H9 (cell line): ENCODE data around the gene FOXQ1. TPM values are rescaled to one million over a fixed set of nuclear protein-coding genes. Genes with fewer than 3 reads are reported as not detected.

Experiments
- DNase-seq: peaks from one replicate; pipeline ENCODE4 v3.0.0-alpha.2; 2017
- H2AFZ ChIP-seq: one replicate; pipeline ENCODE4 v1.6.1; 2013; ENCODE audit warnings: mild to moderate bottlenecking, low read length, control low read depth, moderate library complexity
- H2AK5ac ChIP-seq: 2 replicates; pipeline ENCODE4 v1.6.1; 2013; ENCODE audit warnings: low read length, control low read depth, mixed read lengths; ENCODE audit not compliant: insufficient read length
- H2BK120ac ChIP-seq: one replicate; pipeline ENCODE4 v1.6.1; 2013; ENCODE audit warnings: low read depth, mild to moderate bottlenecking, low read length, control low read depth, inconsistent platforms; ENCODE audit not compliant: poor library complexity, severe bottlenecking
- H2BK12ac ChIP-seq: 2 replicates; pipeline ENCODE4 v1.6.1; 2013; ENCODE audit warnings: low read length, control low read depth, mixed read lengths, low read depth; ENCODE audit not compliant: insufficient read length
- H2BK15ac ChIP-seq: 2 replicates; pipeline ENCODE4 v1.6.1; 2013; ENCODE audit warnings: low read depth, low read length, control low read depth
- H2BK20ac ChIP-seq: one replicate; pipeline ENCODE4 v1.6.1; 2013; ENCODE audit warnings: low read depth, mild to moderate bottlenecking, low read length, control low read depth, inconsistent platforms; ENCODE audit not compliant: poor library complexity, severe bottlenecking
- H2BK5ac ChIP-seq: 2 replicates; pipeline ENCODE4 v1.6.1; 2013; ENCODE audit warnings: low read length, control low read depth, mixed read lengths; ENCODE audit not compliant: insufficient read length
- H3K14ac ChIP-seq: 2 replicates; pipeline ENCODE4 v1.6.1; 2013; ENCODE audit warnings: low read length, control low read depth; ENCODE audit not compliant: insufficient read depth
- H3K18ac ChIP-seq: 2 replicates; pipeline ENCODE4 v1.6.1; 2013; ENCODE audit warnings: low read depth, mild to moderate bottlenecking, mixed read lengths, low read length, control low read depth; ENCODE audit not compliant: insufficient read length
- H3K23ac ChIP-seq: 2 replicates; pipeline ENCODE4 v1.6.1; 2013; ENCODE audit warnings: low read length, control low read depth, mixed read lengths, low read depth; ENCODE audit not compliant: insufficient read length
- H3K23me2 ChIP-seq: 2 replicates; pipeline ENCODE4 v1.6.1; 2013; ENCODE audit warnings: low read depth, mild to moderate bottlenecking, mixed read lengths, low read length, control low read depth; ENCODE audit not compliant: insufficient read length, poor library complexity, severe bottlenecking
- H3K27ac ChIP-seq: 2 replicates; pipeline ENCODE4 v1.5.1; 2013; ENCODE audit warnings: low read length, control low read depth, mixed read lengths, low read depth; ENCODE audit not compliant: insufficient read length
- H3K27me3 ChIP-seq: 2 replicates; pipeline ENCODE4 v1.6.1; 2013; ENCODE audit warnings: low read length, control low read depth, inconsistent platforms; ENCODE audit not compliant: insufficient read depth
- H3K4ac ChIP-seq: 2 replicates; pipeline ENCODE4 v1.6.1; 2013; ENCODE audit warnings: low read depth, mild to moderate bottlenecking, control low read depth, inconsistent platforms, low read length, moderate library complexity
- H3K4me1 ChIP-seq: 2 replicates; pipeline ENCODE4 v1.6.1; 2013; ENCODE audit warnings: low read length, control low read depth, inconsistent platforms; ENCODE audit not compliant: insufficient read depth
- H3K4me2 ChIP-seq: 2 replicates; pipeline ENCODE4 v1.6.1; 2013; ENCODE audit warnings: low read length, control low read depth, mixed read lengths; ENCODE audit not compliant: insufficient read length, insufficient read depth
- H3K56ac ChIP-seq: 2 replicates; pipeline ENCODE4 v1.6.1; 2013; ENCODE audit warnings: low read depth, mild to moderate bottlenecking, mixed read lengths, low read length, control low read depth; ENCODE audit not compliant: insufficient read length
- H3K79me1 ChIP-seq: 2 replicates; pipeline ENCODE4 v1.6.1; 2013; ENCODE audit warnings: low read depth, mild to moderate bottlenecking, moderate library complexity, low read length, control low read depth, inconsistent platforms; ENCODE audit not compliant: insufficient read depth, poor library complexity, severe bottlenecking
- H3K79me2 ChIP-seq: 2 replicates; pipeline ENCODE4 v1.6.1; 2013; ENCODE audit warnings: low read length, control low read depth, inconsistent platforms; ENCODE audit not compliant: insufficient read depth
- H3K9ac ChIP-seq: 2 replicates; pipeline ENCODE4 v1.6.1; 2013; ENCODE audit warnings: low read length, control low read depth, mixed read lengths; ENCODE audit not compliant: insufficient read length; ENCODE audit errors: extremely low read depth
- H3K9me3 ChIP-seq: one replicate; pipeline ENCODE4 v1.6.1; 2013; ENCODE audit warnings: low read depth, low read length, inconsistent platforms; ENCODE audit not compliant: control insufficient read depth
- H3T11ph ChIP-seq: one replicate; pipeline ENCODE4 v1.6.1; 2013; ENCODE audit warnings: mild to moderate bottlenecking, low read length, control low read depth, inconsistent platforms
- H4K20me1 ChIP-seq: one replicate; pipeline ENCODE4 v1.6.1; 2013; ENCODE audit not compliant: control insufficient read depth, insufficient read length, insufficient read depth
- H4K5ac ChIP-seq: 2 replicates; pipeline ENCODE4 v1.6.1; 2013; ENCODE audit warnings: low read depth, mild to moderate bottlenecking, mixed read lengths, low read length, control low read depth; ENCODE audit not compliant: insufficient read length
- H4K8ac ChIP-seq: replicated peaks from 2 replicates; pipeline ENCODE4 v1.6.1; 2013; ENCODE audit warnings: low read length, control low read depth, mixed read lengths, low read depth; ENCODE audit not compliant: insufficient read length
- H4K91ac ChIP-seq: 2 replicates; pipeline ENCODE4 v1.6.1; 2013; ENCODE audit warnings: low read depth, mild to moderate bottlenecking, moderate library complexity, mixed read lengths, low read length, control low read depth; ENCODE audit not compliant: insufficient read length
- H3K27ac Mint-ChIP-seq, 3 experiments: 2 replicates in 2 of 3; 3 replicates in 1 of 3; pipeline ENCODE4 v1.8.0; 2020 to 2021; ENCODE audit warnings: mixed read lengths in 3 of 3, mild to moderate bottlenecking in 1 of 3, moderate library complexity in 1 of 3
- H3K27me3 Mint-ChIP-seq: 2 replicates; pipeline ENCODE4 v1.8.0; 2021; ENCODE audit warnings: low read depth, mild to moderate bottlenecking, moderate library complexity, mixed read lengths
- H3K36me3 Mint-ChIP-seq, 3 experiments: 2 replicates in 2 of 3; 3 replicates in 1 of 3; pipeline ENCODE4 v1.8.0; 2020 to 2021; ENCODE audit warnings: low read depth in 3 of 3, mixed read lengths in 3 of 3; ENCODE audit not compliant: insufficient read depth in 1 of 3
- H3K4me1 Mint-ChIP-seq, 2 experiments: 2 replicates each; pipeline ENCODE4 v1.8.0; 2020; ENCODE audit warnings: mixed read lengths in 2 of 2
- H3K4me3 Mint-ChIP-seq, 2 experiments: 2 replicates in 1 of 2; 3 replicates in 1 of 2; pipeline ENCODE4 v1.8.0; 2020 to 2021; ENCODE audit warnings: mild to moderate bottlenecking in 2 of 2, mixed read lengths in 2 of 2, moderate library complexity in 1 of 2
- H3K9me3 Mint-ChIP-seq, 2 experiments: 2 replicates in 1 of 2; 3 replicates in 1 of 2; pipeline ENCODE4 v1.8.0; 2020; ENCODE audit warnings: mild to moderate bottlenecking in 2 of 2, mixed read lengths in 2 of 2, moderate library complexity in 1 of 2
- CTCF ChIP-seq: fragments of 200-600 bp; sonication (generic); conservative IDR thresholded peaks from 3 replicates; pipeline ENCODE4 v1.8.0; 2021; ENCODE audit warnings: antibody characterized with exemption, mild to moderate bottlenecking
- WGBS: extraction: QIAGEN DNeasy Blood & Tissue Kit; methylation state at CpG from one replicate; pipeline ENCODE4 v1.1.7; 2013; ENCODE audit warnings: missing lambda C conversion rate, low lambda C conversion rate, mixed read lengths; ENCODE audit not compliant: insufficient read length; ENCODE audit errors: extremely low coverage; 5-methylcytosine and 5-hydroxymethylcytosine counted together
- total RNA-seq: library from RNA; stranded (reverse); gene quantifications from 2 replicates; pipeline ENCODE4 v1.2.1, GENCODE V29; 2021

Gene FOXQ1
- total RNA-seq, 1 experiment from 2014 or later, result 0.15 TPM

- H4K20me1 ChIP-seq, result no peaks in the 10 kb centered on the region
- H3K27me3 Mint-ChIP-seq, result peaks cover 18% of the 10 kb centered on the region
- no peak for DNase-seq
- no peaks in the 10 kb centered on the region for H3K4me1 Mint-ChIP-seq
- no peak overlapping the region for H2BK5ac ChIP-seq
- no peak overlapping the region for H4K8ac ChIP-seq
- H3K27ac ChIP-seq, result no peak overlapping the region
- no peak overlapping the region for H2BK15ac ChIP-seq
- no peaks in the 10 kb centered on the region; a peak in 1 of 7 replicates for H3K36me3 Mint-ChIP-seq
- no peak for TF ChIP-seq CTCF
- no peaks in the 10 kb centered on the region for H3K79me1 ChIP-seq
- no peak overlapping the region for H3T11ph ChIP-seq
- H3K9me3 Mint-ChIP-seq, result no peaks in the 10 kb centered on the region; a peak in 1 of 5 replicates
- no peak overlapping the region for H2AFZ ChIP-seq
- H3K79me2 ChIP-seq, result no peaks in the 10 kb centered on the region
- no peak overlapping the region for H3K4ac ChIP-seq
- H2BK20ac ChIP-seq, result no peak overlapping the region
- H3K56ac ChIP-seq, result no peak overlapping the region
- H4K91ac ChIP-seq, result no peak overlapping the region
- no peak overlapping the region for H3K23ac ChIP-seq
- no peak overlapping the region for H2BK12ac ChIP-seq
- no peak overlapping the region for H2AK5ac ChIP-seq
- H3K23me2 ChIP-seq, result no peaks in the 10 kb centered on the region
- no peak overlapping the region for H3K4me2 ChIP-seq
- WGBS, result no CpG with 5 or more reads among the region's 7 CpGs
- H3K27ac Mint-ChIP-seq, result no peak overlapping the region
- no peaks in the 10 kb centered on the region for H3K9me3 ChIP-seq
- no peak overlapping the region for H3K9ac ChIP-seq
- no peak overlapping the region for H2BK120ac ChIP-seq
- no peaks in the 10 kb centered on the region for H3K4me1 ChIP-seq
- H3K14ac ChIP-seq, result no peak overlapping the region
- no peak overlapping the region for H3K18ac ChIP-seq
- H3K4me3 Mint-ChIP-seq, result no peak overlapping the region
- no peaks in the 10 kb centered on the region for H3K27me3 ChIP-seq
- no peak overlapping the region for H4K5ac ChIP-seq
Observed at GRCh38 chr6:1296079-1296478, 15.8 kb upstream of the FOXQ1 start.
